ENCODE data around the gene NCAM2.

NCAM2 gene

GRCh38 chr21:21046063-21046462 lies 47.9 kb downstream of the NCAM2 start:
- no peak for DNase-seq (ENCODE audit: extremely low spot score)
- TF ChIP-seq SUZ12 (IDR thresholded peaks at IDR 0.05) (no peak), FOXA1 (IDR thresholded peaks at IDR 0.05) (no peak), HDGF (IDR thresholded peaks at IDR 0.05; ENCODE audit: borderline replicate concordance) (no peak), ELF4 (IDR thresholded peaks at IDR 0.05) (no peak), ZNF384 (IDR thresholded peaks at IDR 0.05) (no peak), TARDBP (IDR thresholded peaks at IDR 0.05) (no peak), LEF1 (IDR thresholded peaks at IDR 0.05; ENCODE audit: borderline replicate concordance) (no peak), L3MBTL2 (conservative IDR thresholded peaks at IDR 0.05) (no peak), FOXK2 (IDR thresholded peaks at IDR 0.05) (no peak), FOXM1 (IDR thresholded peaks at IDR 0.05; ENCODE audit: borderline replicate concordance) (no peak), SP1 (IDR thresholded peaks at IDR 0.05) (no peak), NFRKB (IDR thresholded peaks at IDR 0.05) (no peak), BHLHE40 (IDR thresholded peaks at IDR 0.05; ENCODE audit: borderline replicate concordance) (no peak), ARNT (IDR thresholded peaks at IDR 0.05) (no peak), CTBP1 (IDR thresholded peaks at IDR 0.05; ENCODE audit: borderline replicate concordance) (no peak)
- CTCF ChIA-PET, result no interaction called here
- POLR2A ChIA-PET, result no interaction called here

GRCh38 chr21:21051109-21052055 lies 53.2 kb downstream of the NCAM2 start:
- DNase-seq (ENCODE audit: extremely low spot score), result no peak
- ChIA-PET CTCF (no interaction called here), POLR2A (no interaction called here)
- TF ChIP-seq ZNF384 (IDR thresholded peaks at IDR 0.05) (no peak), ELF4 (IDR thresholded peaks at IDR 0.05) (no peak), SUZ12 (IDR thresholded peaks at IDR 0.05) (no peak), ARNT (IDR thresholded peaks at IDR 0.05) (no peak), L3MBTL2 (conservative IDR thresholded peaks at IDR 0.05) (no peak)

- CTCF ChIA-PET, result no interaction called here
- TF ChIP-seq LEF1 (IDR thresholded peaks at IDR 0.05; ENCODE audit: borderline replicate concordance) (no peak), CTBP1 (IDR thresholded peaks at IDR 0.05; ENCODE audit: borderline replicate concordance) (no peak), PKNOX1 (IDR thresholded peaks at IDR 0.05) (no peak), FOXM1 (IDR thresholded peaks at IDR 0.05; ENCODE audit: borderline replicate concordance) (no peak), ZNF384 (IDR thresholded peaks at IDR 0.05) (no peak), TARDBP (IDR thresholded peaks at IDR 0.05) (no peak), ELF4 (IDR thresholded peaks at IDR 0.05) (no peak), FOXA1 (IDR thresholded peaks at IDR 0.05) (no peak), FOXK2 (IDR thresholded peaks at IDR 0.05) (no peak), L3MBTL2 (conservative IDR thresholded peaks at IDR 0.05) (no peak), BHLHE40 (IDR thresholded peaks at IDR 0.05; ENCODE audit: borderline replicate concordance) (no peak)
- POLR2A ChIA-PET, result no interaction called here
- DNase-seq (ENCODE audit: extremely low spot score), result no peak
Observed at GRCh38 chr21:21052672-21053071, 54.5 kb downstream of the NCAM2 start.

- no peak for DNase-seq (ENCODE audit: extremely low spot score)
- ChIA-PET POLR2A (no interaction called here), CTCF (interaction anchor here (0.6 kb wide), 1 partner anchor 14 kb away, joined by 3 read pairs; no protein-coding TSS in a partner anchor)
- TF ChIP-seq HDGF (IDR thresholded peaks at IDR 0.05; ENCODE audit: borderline replicate concordance) (no peak), SUZ12 (IDR thresholded peaks at IDR 0.05) (no peak), ELF4 (IDR thresholded peaks at IDR 0.05) (no peak), ARNT (IDR thresholded peaks at IDR 0.05) (no peak), FOXA1 (IDR thresholded peaks at IDR 0.05) (no peak), ZNF384 (IDR thresholded peaks at IDR 0.05) (no peak), FOXM1 (IDR thresholded peaks at IDR 0.05; ENCODE audit: borderline replicate concordance) (no peak), L3MBTL2 (conservative IDR thresholded peaks at IDR 0.05) (no peak), CTBP1 (IDR thresholded peaks at IDR 0.05; ENCODE audit: borderline replicate concordance) (no peak), TARDBP (IDR thresholded peaks at IDR 0.05) (no peak), NFRKB (IDR thresholded peaks at IDR 0.05) (no peak), BHLHE40 (IDR thresholded peaks at IDR 0.05; ENCODE audit: borderline replicate concordance) (no peak), LEF1 (IDR thresholded peaks at IDR 0.05; ENCODE audit: borderline replicate concordance) (no peak), PKNOX1 (IDR thresholded peaks at IDR 0.05) (no peak), SP1 (IDR thresholded peaks at IDR 0.05) (no peak), FOXK2 (IDR thresholded peaks at IDR 0.05) (no peak)
Observed at GRCh38 chr21:21057349-21058062, 59.3 kb downstream of the NCAM2 start.

- no peak for DNase-seq (ENCODE audit: extremely low spot score)
- TF ChIP-seq FOXA1 (IDR thresholded peaks at IDR 0.05), result no peak
- no peak for TF ChIP-seq L3MBTL2 (conservative IDR thresholded peaks at IDR 0.05)
- no peak for TF ChIP-seq NFRKB (IDR thresholded peaks at IDR 0.05)
- no peak for TF ChIP-seq ZNF384 (IDR thresholded peaks at IDR 0.05)
- TF ChIP-seq SP1 (IDR thresholded peaks at IDR 0.05), result no peak
- no peak for TF ChIP-seq FOXK2 (IDR thresholded peaks at IDR 0.05)
- TF ChIP-seq TARDBP (IDR thresholded peaks at IDR 0.05), result no peak
- TF ChIP-seq SUZ12 (IDR thresholded peaks at IDR 0.05), result no peak
- TF ChIP-seq FOXM1 (IDR thresholded peaks at IDR 0.05; ENCODE audit: borderline replicate concordance), result no peak
- TF ChIP-seq CTBP1 (IDR thresholded peaks at IDR 0.05; ENCODE audit: borderline replicate concordance), result no peak
- TF ChIP-seq BHLHE40 (IDR thresholded peaks at IDR 0.05; ENCODE audit: borderline replicate concordance), result no peak
- no peak for TF ChIP-seq ELF4 (IDR thresholded peaks at IDR 0.05)
- TF ChIP-seq PKNOX1 (IDR thresholded peaks at IDR 0.05), result no peak
- TF ChIP-seq ARNT (IDR thresholded peaks at IDR 0.05), result no peak
- no peak for TF ChIP-seq HDGF (IDR thresholded peaks at IDR 0.05; ENCODE audit: borderline replicate concordance)
- no peak for TF ChIP-seq LEF1 (IDR thresholded peaks at IDR 0.05; ENCODE audit: borderline replicate concordance)
- POLR2A ChIA-PET, result no interaction called here
- CTCF ChIA-PET, result no interaction called here
Observed at GRCh38 chr21:21063828-21064227, 65.6 kb downstream of the NCAM2 start.
